ENCODE data around the gene HGS. TPM values are rescaled to one million over a fixed set of nuclear protein-coding genes. Genes with fewer than 3 reads are reported as not detected.

The HGS gene
- total and polyA plus RNA-seq, 2 of the 13 experiments (the other 11 are each of a cell fraction or from before 2014, with no cell fraction given) = 73.3 to 78.1 TPM

GRCh38 chr17:81710514-81711308 is 26.9 kb downstream of the HGS start (continued):
- TF ChIP-seq PRDM15 (CRISPR knock-in tag; IDR thresholded peaks at IDR 0.05) (no peak), BCLAF1 (IDR thresholded peaks at IDR 0.05) (no peak), WIZ (CRISPR knock-in tag; IDR thresholded peaks at IDR 0.05) (no peak), CCDC6 (CRISPR knock-in tag; IDR thresholded peaks at IDR 0.05) (0 out of 2 replicates have a peak, but pooled peaks have one; percentile 46), NFYC (CRISPR knock-in tag; IDR thresholded peaks at IDR 0.05) (no peak), MTA1 (CRISPR knock-in tag; IDR thresholded peaks at IDR 0.05; ENCODE audit: borderline replicate concordance) (no peak; the same call in 1 of the 2 replicates), CENPBD1 (CRISPR knock-in tag; IDR thresholded peaks at IDR 0.05; ENCODE audit: borderline replicate concordance, low read depth) (no peak), REPIN1 (CRISPR knock-in tag; IDR thresholded peaks at IDR 0.05; ENCODE audit: borderline replicate concordance, low read depth) (no peak), ZNF709 (CRISPR knock-in tag; IDR thresholded peaks at IDR 0.05) (no peak), SNAI1 (CRISPR knock-in tag; IDR thresholded peaks at IDR 0.05; ENCODE audit: borderline replicate concordance) (0 out of 2 replicates have a peak, but pooled peaks have one; percentile 61), TOPORS (CRISPR knock-in tag; IDR thresholded peaks at IDR 0.05) (no peak), ZNF781 (CRISPR knock-in tag; IDR thresholded peaks at IDR 0.05; ENCODE audit: borderline replicate concordance, not compliant biosample characterization) (no peak), MNT (IDR thresholded peaks at IDR 0.05) (no peak), MIER2 (CRISPR knock-in tag; IDR thresholded peaks at IDR 0.05) (no peak), ZBTB2 (CRISPR knock-in tag; IDR thresholded peaks at IDR 0.05; ENCODE audit: low read depth) (no peak), ZSCAN9 (CRISPR knock-in tag; IDR thresholded peaks at IDR 0.05; ENCODE audit: borderline replicate concordance) (0 out of 2 replicates have a peak, but pooled peaks have one; percentile 21), ZSCAN20 (CRISPR knock-in tag; IDR thresholded peaks at IDR 0.05; ENCODE audit: borderline replicate concordance) (no peak)
